Liver (tissue), 9 donors: ENCODE measurements around the gene DHDDS. TPM values are rescaled to one million over a fixed set of nuclear protein-coding genes. Genes with fewer than 3 reads are reported as not detected.

ENCODE experiments used
- DNase-seq: peaks from one replicate; pipeline ENCODE4 v3.0.0-alpha.2; 2017; ENCODE audit warnings: low spot score
- H3K27ac ChIP-seq, 2 donors: one replicate each; pipeline ENCODE4 v1.7.0; 2013; ENCODE audit warnings: inconsistent platforms in 2 of 2, low read length in 2 of 2, control low read depth in 1 of 2, low read depth in 1 of 2, mild to moderate bottlenecking in 1 of 2
- H3K27me3 ChIP-seq, 4 donors: one replicate each; pipeline versions ENCODE4 v1.6.1 to v1.7.0; 2013; ENCODE audit warnings: low read length in 3 of 4, inconsistent platforms in 1 of 4, mild to moderate bottlenecking in 1 of 4, moderate library complexity in 1 of 4; ENCODE audit not compliant: control insufficient read depth in 4 of 4, insufficient read depth in 4 of 4
- H3K36me3 ChIP-seq, 4 donors: one replicate each; pipeline versions ENCODE4 v1.6.1 to v1.7.0; 2013; ENCODE audit warnings: low read length in 3 of 4, mild to moderate bottlenecking in 3 of 4, low read depth in 1 of 4, moderate library complexity in 1 of 4; ENCODE audit not compliant: control insufficient read depth in 4 of 4, insufficient read depth in 3 of 4
- H3K4me1 ChIP-seq, 4 donors: one replicate each; pipeline versions ENCODE4 v1.6.1 to v1.7.0; 2013; ENCODE audit warnings: low read length in 3 of 4, mild to moderate bottlenecking in 3 of 4, moderate library complexity in 1 of 4; ENCODE audit not compliant: control insufficient read depth in 4 of 4, insufficient read depth in 4 of 4
- H3K4me3 ChIP-seq, 3 donors: one replicate each; pipeline versions ENCODE4 v1.6.1 to v1.7.0; 2013; ENCODE audit warnings: low read length in 3 of 3, control low read depth in 1 of 3, low read depth in 1 of 3, mild to moderate bottlenecking in 1 of 3
- H3K9ac ChIP-seq, 2 donors: one replicate each; pipeline ENCODE4 v1.7.0; 2013; ENCODE audit warnings: low read length in 2 of 2, mild to moderate bottlenecking in 2 of 2, moderate library complexity in 2 of 2, control low read depth in 1 of 2, low read depth in 1 of 2
- H3K9me3 ChIP-seq, 4 donors: one replicate each; pipeline versions ENCODE4 v1.6.1 to v1.7.0; 2013; ENCODE audit warnings: low read length in 3 of 4; ENCODE audit not compliant: control insufficient read depth in 4 of 4
- EGR1 ChIP-seq, 2 donors: IDR thresholded peaks; 2 replicates each; pipeline ENCODE4 v1.6.1; 2016 to 2018; ENCODE audit warnings: antibody characterized with exemption in 2 of 2, low read depth in 2 of 2
- FOXA1 ChIP-seq: IDR thresholded peaks from 2 replicates; pipeline ENCODE4 v1.6.1; 2016; ENCODE audit warnings: antibody characterized with exemption
- FOXA2 ChIP-seq: IDR thresholded peaks from 2 replicates; pipeline ENCODE4 v1.6.1; 2016; ENCODE audit warnings: antibody characterized with exemption
- GABPA ChIP-seq, 2 donors: IDR thresholded peaks in 1 of 2; conservative IDR thresholded peaks in 1 of 2; 2 replicates each; pipeline ENCODE4 v1.6.1; 2016; ENCODE audit warnings: antibody characterized with exemption in 2 of 2, mild to moderate bottlenecking in 1 of 2, moderate library complexity in 1 of 2
- HNF4A ChIP-seq, 2 donors: conservative IDR thresholded peaks; 2 replicates each; pipeline ENCODE4 v1.6.1; 2016; ENCODE audit warnings: antibody characterized with exemption in 2 of 2, mild to moderate bottlenecking in 2 of 2
- JUND ChIP-seq, 2 donors: IDR thresholded peaks; 2 replicates each; pipeline ENCODE4 v1.6.1; 2016; ENCODE audit warnings: antibody characterized with exemption in 2 of 2
- NR2F2 ChIP-seq: IDR thresholded peaks from 2 replicates; pipeline ENCODE4 v1.6.1; 2016; ENCODE audit warnings: antibody characterized with exemption
- RAD21 ChIP-seq, 2 donors: IDR thresholded peaks; 2 replicates each; pipeline ENCODE4 v1.6.1; 2016; ENCODE audit warnings: antibody characterized with exemption in 2 of 2, mild to moderate bottlenecking in 2 of 2
- SP1 ChIP-seq: IDR thresholded peaks from 2 replicates; pipeline ENCODE4 v1.6.1; 2018; ENCODE audit warnings: antibody characterized with exemption, mild to moderate bottlenecking
- TAF1 ChIP-seq: conservative IDR thresholded peaks from 2 replicates; pipeline ENCODE4 v1.6.1; 2016; ENCODE audit warnings: antibody characterized with exemption, mild to moderate bottlenecking
- YY1 ChIP-seq: IDR thresholded peaks from 2 replicates; pipeline ENCODE4 v1.6.1; 2016; ENCODE audit warnings: antibody characterized with exemption, mild to moderate bottlenecking
- WGBS: extraction: QIAGEN DNeasy Blood & Tissue Kit; methylation state at CpG from one replicate; pipeline ENCODE4 v1.1.7; 2013; 5-methylcytosine and 5-hydroxymethylcytosine counted together
- polyA plus RNA-seq, 2 donors: library from polyadenylated mRNA; stranded (reverse) in 1 of 2; unstranded in 1 of 2; fragments of 200-250 nt in 1 of 2; fragments of >200 nt in 1 of 2; fragmentation: Nextera tagmentation in 1 of 2; extraction: Ambion mirVana in 1 of 2; gene quantifications; one replicate each; pipeline versions ENCODE4 v1.2.1 to v1.2.3, GENCODE V29; 2013 to 2015
- total RNA-seq, 2 donors: library from RNA; depleted of rRNA; stranded (reverse); fragments of >200 nt; gene quantifications; one replicate each; pipeline ENCODE4 v1.2.3, GENCODE V29; 2014
- TF ChIP-seq, protein P1 (sequence below): IDR thresholded peaks from 2 replicates; pipeline ENCODE4 v1.6.1; 2016; ENCODE audit warnings: antibody characterized with exemption, mild to moderate bottlenecking
- TF ChIP-seq, protein P2 (sequence below): fragments of 150-350 bp; IDR thresholded peaks from 2 replicates; pipeline ENCODE4 v1.5.1; 2017; ENCODE audit warnings: improper control_type of control experiment, low read depth, low read length; ENCODE audit not compliant: missing input control
- TF ChIP-seq, protein P3 (sequence below): IDR thresholded peaks from 2 replicates; pipeline ENCODE4 v1.6.1; 2016; ENCODE audit warnings: antibody characterized with exemption
- TF ChIP-seq, protein P4 (sequence below): IDR thresholded peaks from 2 replicates; pipeline ENCODE4 v1.6.1; 2016; ENCODE audit warnings: antibody characterized with exemption
- TF ChIP-seq, protein P5 (sequence below): IDR thresholded peaks from 2 replicates; pipeline ENCODE4 v1.6.1; 2016; ENCODE audit warnings: antibody characterized with exemption
- donor health status: healthy.
- donor health status: healthy.
- donor health status: healthy.
- donor health status: healthy.
- donor health status: healthy.

Gene DHDDS
- total and polyA plus RNA-seq, 4 donors = 10.6 to 21.7 (median 16.6) TPM

DNA sequence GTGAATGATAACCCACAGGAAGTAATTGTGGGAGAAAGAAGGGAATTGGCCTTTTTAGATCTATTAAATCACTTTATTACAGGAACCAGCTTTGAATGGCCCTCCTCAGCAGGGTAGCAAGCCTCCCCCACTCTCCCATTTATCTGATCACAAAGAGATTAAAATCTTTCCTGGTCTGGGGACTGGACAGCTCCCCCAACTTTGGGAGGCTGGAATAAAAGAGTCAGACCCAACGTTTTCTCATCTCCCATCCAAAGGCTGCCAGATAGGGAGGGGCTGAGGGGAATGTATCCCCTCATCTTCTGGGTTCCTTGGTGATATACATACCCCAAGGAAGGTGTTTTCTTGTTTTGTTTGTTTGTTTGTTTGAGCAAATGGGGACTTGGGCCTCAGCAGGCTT lies 19.1 kb upstream of the DHDDS start (continued):
- TF ChIP-seq, protein P1, sequence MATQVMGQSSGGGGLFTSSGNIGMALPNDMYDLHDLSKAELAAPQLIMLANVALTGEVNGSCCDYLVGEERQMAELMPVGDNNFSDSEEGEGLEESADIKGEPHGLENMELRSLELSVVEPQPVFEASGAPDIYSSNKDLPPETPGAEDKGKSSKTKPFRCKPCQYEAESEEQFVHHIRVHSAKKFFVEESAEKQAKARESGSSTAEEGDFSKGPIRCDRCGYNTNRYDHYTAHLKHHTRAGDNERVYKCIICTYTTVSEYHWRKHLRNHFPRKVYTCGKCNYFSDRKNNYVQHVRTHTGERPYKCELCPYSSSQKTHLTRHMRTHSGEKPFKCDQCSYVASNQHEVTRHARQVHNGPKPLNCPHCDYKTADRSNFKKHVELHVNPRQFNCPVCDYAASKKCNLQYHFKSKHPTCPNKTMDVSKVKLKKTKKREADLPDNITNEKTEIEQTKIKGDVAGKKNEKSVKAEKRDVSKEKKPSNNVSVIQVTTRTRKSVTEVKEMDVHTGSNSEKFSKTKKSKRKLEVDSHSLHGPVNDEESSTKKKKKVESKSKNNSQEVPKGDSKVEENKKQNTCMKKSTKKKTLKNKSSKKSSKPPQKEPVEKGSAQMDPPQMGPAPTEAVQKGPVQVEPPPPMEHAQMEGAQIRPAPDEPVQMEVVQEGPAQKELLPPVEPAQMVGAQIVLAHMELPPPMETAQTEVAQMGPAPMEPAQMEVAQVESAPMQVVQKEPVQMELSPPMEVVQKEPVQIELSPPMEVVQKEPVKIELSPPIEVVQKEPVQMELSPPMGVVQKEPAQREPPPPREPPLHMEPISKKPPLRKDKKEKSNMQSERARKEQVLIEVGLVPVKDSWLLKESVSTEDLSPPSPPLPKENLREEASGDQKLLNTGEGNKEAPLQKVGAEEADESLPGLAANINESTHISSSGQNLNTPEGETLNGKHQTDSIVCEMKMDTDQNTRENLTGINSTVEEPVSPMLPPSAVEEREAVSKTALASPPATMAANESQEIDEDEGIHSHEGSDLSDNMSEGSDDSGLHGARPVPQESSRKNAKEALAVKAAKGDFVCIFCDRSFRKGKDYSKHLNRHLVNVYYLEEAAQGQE = no peak
- TF ChIP-seq NR2F2 (no peak), HNF4A (conservative IDR thresholded peaks at IDR 0.05) (no peak)

DNA sequence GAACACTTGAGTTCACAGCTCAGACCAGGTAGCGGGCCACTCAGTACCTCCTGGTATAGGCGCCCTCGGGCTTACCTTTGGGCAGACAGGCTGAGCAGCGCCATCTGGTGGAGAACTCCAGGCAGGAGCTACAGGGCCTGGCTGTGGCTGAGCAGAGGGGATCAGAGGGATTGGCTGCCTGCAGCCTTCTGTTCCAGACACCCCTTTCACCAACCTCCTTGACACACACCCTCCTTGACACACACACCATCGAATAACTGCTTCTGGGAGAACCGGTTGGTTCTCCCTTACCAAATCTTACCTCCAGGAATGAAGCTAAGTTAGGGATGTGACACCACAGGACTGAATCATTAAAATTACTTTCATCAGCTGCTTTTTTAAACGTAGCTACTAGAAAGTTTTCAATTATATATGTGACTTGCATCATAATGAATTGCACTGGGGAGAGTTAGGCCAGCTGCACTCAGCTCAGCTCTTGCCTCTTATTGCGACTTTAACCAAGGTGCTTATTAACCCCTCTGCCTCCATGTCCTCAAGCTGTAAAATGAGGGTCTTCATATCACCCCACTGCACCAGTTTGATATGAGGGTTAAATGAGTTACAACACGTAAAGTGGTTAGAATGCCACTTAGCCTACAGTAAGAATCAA lies 14.9 kb upstream of the DHDDS start:
- peaks cover 0 to 9% (median 4%) of the 10 kb centered on the region in 4 donors for H3K27me3 ChIP-seq

More for the DNA sequence above, 14.9 kb upstream of the DHDDS start:
- 26% methylated on average over 9 of the region's 9 CpGs for WGBS
- H3K4me1 ChIP-seq = no peaks in the 10 kb centered on the region
- TF ChIP-seq JUND (IDR thresholded peaks at IDR 0.05) (no peak), GABPA (IDR thresholded peaks at IDR 0.05 in 1 of 2, conservative IDR thresholded peaks at IDR 0.05 in 1 of 2) (no peak), FOXA2 (no peak), EGR1 (IDR thresholded peaks at IDR 0.05; ENCODE audit: low read depth in 2 of 2) (no peak), NR2F2 (no peak), TAF1 (no peak), YY1 (no peak), SP1 (no peak), FOXA1 (no peak), RAD21 (IDR thresholded peaks at IDR 0.05) (peak; percentile 57 to 76), HNF4A (conservative IDR thresholded peaks at IDR 0.05) (no peak)
- TF ChIP-seq, protein P2, sequence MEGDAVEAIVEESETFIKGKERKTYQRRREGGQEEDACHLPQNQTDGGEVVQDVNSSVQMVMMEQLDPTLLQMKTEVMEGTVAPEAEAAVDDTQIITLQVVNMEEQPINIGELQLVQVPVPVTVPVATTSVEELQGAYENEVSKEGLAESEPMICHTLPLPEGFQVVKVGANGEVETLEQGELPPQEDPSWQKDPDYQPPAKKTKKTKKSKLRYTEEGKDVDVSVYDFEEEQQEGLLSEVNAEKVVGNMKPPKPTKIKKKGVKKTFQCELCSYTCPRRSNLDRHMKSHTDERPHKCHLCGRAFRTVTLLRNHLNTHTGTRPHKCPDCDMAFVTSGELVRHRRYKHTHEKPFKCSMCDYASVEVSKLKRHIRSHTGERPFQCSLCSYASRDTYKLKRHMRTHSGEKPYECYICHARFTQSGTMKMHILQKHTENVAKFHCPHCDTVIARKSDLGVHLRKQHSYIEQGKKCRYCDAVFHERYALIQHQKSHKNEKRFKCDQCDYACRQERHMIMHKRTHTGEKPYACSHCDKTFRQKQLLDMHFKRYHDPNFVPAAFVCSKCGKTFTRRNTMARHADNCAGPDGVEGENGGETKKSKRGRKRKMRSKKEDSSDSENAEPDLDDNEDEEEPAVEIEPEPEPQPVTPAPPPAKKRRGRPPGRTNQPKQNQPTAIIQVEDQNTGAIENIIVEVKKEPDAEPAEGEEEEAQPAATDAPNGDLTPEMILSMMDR = peak; percentile 74
- TF ChIP-seq, protein P1 = no peak
- TF ChIP-seq, protein P3, sequence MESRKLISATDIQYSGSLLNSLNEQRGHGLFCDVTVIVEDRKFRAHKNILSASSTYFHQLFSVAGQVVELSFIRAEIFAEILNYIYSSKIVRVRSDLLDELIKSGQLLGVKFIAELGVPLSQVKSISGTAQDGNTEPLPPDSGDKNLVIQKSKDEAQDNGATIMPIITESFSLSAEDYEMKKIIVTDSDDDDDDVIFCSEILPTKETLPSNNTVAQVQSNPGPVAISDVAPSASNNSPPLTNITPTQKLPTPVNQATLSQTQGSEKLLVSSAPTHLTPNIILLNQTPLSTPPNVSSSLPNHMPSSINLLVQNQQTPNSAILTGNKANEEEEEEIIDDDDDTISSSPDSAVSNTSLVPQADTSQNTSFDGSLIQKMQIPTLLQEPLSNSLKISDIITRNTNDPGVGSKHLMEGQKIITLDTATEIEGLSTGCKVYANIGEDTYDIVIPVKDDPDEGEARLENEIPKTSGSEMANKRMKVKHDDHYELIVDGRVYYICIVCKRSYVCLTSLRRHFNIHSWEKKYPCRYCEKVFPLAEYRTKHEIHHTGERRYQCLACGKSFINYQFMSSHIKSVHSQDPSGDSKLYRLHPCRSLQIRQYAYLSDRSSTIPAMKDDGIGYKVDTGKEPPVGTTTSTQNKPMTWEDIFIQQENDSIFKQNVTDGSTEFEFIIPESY = no peak
- TF ChIP-seq, protein P4, sequence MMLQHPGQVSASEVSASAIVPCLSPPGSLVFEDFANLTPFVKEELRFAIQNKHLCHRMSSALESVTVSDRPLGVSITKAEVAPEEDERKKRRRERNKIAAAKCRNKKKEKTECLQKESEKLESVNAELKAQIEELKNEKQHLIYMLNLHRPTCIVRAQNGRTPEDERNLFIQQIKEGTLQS = no peak
- TF ChIP-seq, protein P5, sequence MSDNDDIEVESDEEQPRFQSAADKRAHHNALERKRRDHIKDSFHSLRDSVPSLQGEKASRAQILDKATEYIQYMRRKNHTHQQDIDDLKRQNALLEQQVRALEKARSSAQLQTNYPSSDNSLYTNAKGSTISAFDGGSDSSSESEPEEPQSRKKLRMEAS = no peak
- H3K4me3 ChIP-seq = no peak overlapping the region
- H3K9ac ChIP-seq = no peak overlapping the region
- H3K27ac ChIP-seq = no peak overlapping the region
- peak; percentile 83 for DNase-seq
- no peaks in the 10 kb centered on the region for H3K9me3 ChIP-seq
- no peaks in the 10 kb centered on the region for H3K36me3 ChIP-seq
